Measurements from ENCODE around the gene ISYNA1. TPM values are rescaled to one million over a fixed set of nuclear protein-coding genes. Genes with fewer than 3 reads are reported as not detected.

ISYNA1 gene
- total and polyA plus RNA-seq, 2 of the 13 experiments (the other 11 are each of a cell fraction or from before 2014, with no cell fraction given): 29.6 to 48.5 TPM

DNA sequence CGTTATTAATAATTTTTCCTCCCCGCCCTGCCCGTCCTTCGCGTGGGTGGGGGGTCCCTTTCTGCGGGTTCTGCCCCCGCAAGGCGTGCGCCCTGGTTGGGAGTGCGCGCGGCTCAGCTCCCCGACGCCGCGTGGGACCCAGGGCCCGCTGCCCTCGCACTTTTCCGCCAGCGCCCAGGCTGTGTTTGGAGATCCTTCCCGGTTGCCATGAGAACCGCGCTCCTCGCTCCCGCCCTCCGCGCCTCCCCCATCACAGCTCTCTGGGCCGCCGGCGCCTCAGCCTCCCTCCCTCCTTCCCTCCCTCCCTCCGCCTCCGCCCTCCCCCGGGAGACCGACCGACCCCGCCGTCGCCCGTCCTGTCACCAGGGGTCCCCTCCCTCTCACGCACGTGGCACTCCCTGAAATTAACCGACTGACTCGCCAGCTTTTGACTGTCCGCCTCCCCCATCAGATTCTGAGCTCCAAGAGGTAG is 21.1 kb downstream of the ISYNA1 start (continued):
- TF ChIP-seq ZBTB8A (CRISPR knock-in tag; IDR thresholded peaks at IDR 0.05; ENCODE audit: borderline replicate concordance, low read depth) (no peak), HDAC6 (IDR thresholded peaks at IDR 0.05; ENCODE audit: low read depth, low read length) (no peak), HOXA9 (CRISPR knock-in tag; IDR thresholded peaks at IDR 0.05; ENCODE audit: borderline replicate concordance) (no peak), DNMT1 (CRISPR knock-in tag; IDR thresholded peaks at IDR 0.05) (no peak), RXRB (CRISPR knock-in tag; IDR thresholded peaks at IDR 0.05; ENCODE audit: borderline replicate concordance) (no peak), KDM6A (CRISPR knock-in tag; IDR thresholded peaks at IDR 0.05; ENCODE audit: low read depth) (no peak), ZNF264 (CRISPR knock-in tag; IDR thresholded peaks at IDR 0.05) (no peak), TFE3 (CRISPR knock-in tag; IDR thresholded peaks at IDR 0.05) (no peak), ZNF451 (CRISPR knock-in tag; IDR thresholded peaks at IDR 0.05) (no peak), ZNF441 (CRISPR knock-in tag; IDR thresholded peaks at IDR 0.05; ENCODE audit: borderline replicate concordance) (0 out of 2 replicates have a peak, but pooled peaks have one; percentile 16), CREB3 (CRISPR knock-in tag; IDR thresholded peaks at IDR 0.05) (no peak), ZNF792 (CRISPR knock-in tag; IDR thresholded peaks at IDR 0.05) (no peak), ESRRA (CRISPR knock-in tag; IDR thresholded peaks at IDR 0.05; ENCODE audit: low read depth) (no peak), MXI1 (IDR thresholded peaks at IDR 0.05; ENCODE audit: borderline replicate concordance, low read depth, low read length) (peak; percentile 76; the same call in 2 of the 3 replicates), ZNF773 (CRISPR knock-in tag; IDR thresholded peaks at IDR 0.05; ENCODE audit: borderline replicate concordance) (no peak), ZNF512 (CRISPR knock-in tag; IDR thresholded peaks at IDR 0.05) (no peak), ZNF44 (CRISPR knock-in tag; IDR thresholded peaks at IDR 0.05) (no peak)
- TF ChIP-seq, protein P1, sequence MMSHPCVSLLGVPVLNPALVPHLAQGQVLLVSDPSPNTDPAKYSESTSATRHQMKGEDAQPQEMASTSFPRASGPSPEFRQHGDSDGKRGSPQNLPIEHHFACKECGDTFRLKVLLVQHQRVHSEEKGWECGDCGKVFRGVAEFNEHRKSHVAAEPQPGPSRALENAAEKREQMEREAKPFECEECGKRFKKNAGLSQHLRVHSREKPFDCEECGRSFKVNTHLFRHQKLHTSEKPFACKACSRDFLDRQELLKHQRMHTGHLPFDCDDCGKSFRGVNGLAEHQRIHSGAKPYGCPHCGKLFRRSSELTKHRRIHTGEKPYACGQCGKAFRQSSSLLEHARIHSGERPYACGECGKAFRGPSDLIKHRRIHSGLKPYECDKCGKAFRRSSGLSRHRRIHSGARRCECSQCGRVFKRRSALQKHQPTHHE (CRISPR knock-in tag; IDR thresholded peaks at IDR 0.05; ENCODE audit: borderline replicate concordance): no peak
- TF ChIP-seq, protein P2, sequence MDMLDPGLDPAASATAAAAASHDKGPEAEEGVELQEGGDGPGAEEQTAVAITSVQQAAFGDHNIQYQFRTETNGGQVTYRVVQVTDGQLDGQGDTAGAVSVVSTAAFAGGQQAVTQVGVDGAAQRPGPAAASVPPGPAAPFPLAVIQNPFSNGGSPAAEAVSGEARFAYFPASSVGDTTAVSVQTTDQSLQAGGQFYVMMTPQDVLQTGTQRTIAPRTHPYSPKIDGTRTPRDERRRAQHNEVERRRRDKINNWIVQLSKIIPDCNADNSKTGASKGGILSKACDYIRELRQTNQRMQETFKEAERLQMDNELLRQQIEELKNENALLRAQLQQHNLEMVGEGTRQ (IDR thresholded peaks at IDR 0.05; ENCODE audit: low read depth, low read length): no peak
- TF ChIP-seq, protein P2 (CRISPR knock-in tag; IDR thresholded peaks at IDR 0.05; ENCODE audit: borderline replicate concordance): no peak; the same call in 1 of the 2 replicates
